PC-9 (cell line): ENCODE results near the gene TTLL5. TPM values are rescaled to one million over a fixed set of nuclear protein-coding genes. Genes with fewer than 3 reads are reported as not detected.

Source experiments
- BruUV-seq: library from RNA; stranded (reverse); fragments of 400-500 nt; replicated peaks from 2 replicates; lab custom pipeline; 2021; lab: Mats Ljungman, UMichigan
- CTCF ChIA-PET: fragments of 300-600 bp; sonication (Branson Sonifier 250); formaldehyde crosslinking; loops from one replicate; lab custom pipeline; 2022; ENCODE audit warnings: antibody characterized with exemption; lab: Charles Lee
- POLR2A ChIA-PET: fragments of 300-600 bp; sonication (Branson Sonifier 250); formaldehyde crosslinking; loops from one replicate; lab custom pipeline; 2022; ENCODE audit warnings: antibody characterized with exemption; ENCODE audit not compliant: unreplicated experiment; lab: Charles Lee
- DNase-seq, 2 experiments: peaks; one replicate each; pipeline versions ENCODE4 v3.0.0 to v3.0.0-alpha.2; 2015 to 2022; ENCODE audit warnings: mixed read lengths in 1 of 2
- H2AFZ ChIP-seq: fragments of 200-600 bp; sonication (generic); 2 replicates; pipeline ENCODE4 v1.8.1; 2017; ENCODE audit warnings: antibody characterized with exemption
- H3F3A ChIP-seq: fragments of 200-600 bp; sonication (generic); 2 replicates; pipeline ENCODE4 v1.8.1; 2017; ENCODE audit warnings: antibody characterized with exemption, mild to moderate bottlenecking, low read depth; ENCODE audit not compliant: insufficient read depth
- H3K27ac ChIP-seq: fragments of 200-600 bp; sonication (generic); 2 replicates; pipeline ENCODE4 v1.6.1; 2016; ENCODE audit warnings: mixed run types
- H3K27me3 ChIP-seq: fragments of 200-600 bp; sonication (generic); 2 replicates; pipeline ENCODE4 v1.6.1; 2016; ENCODE audit warnings: low read depth, mixed run types; ENCODE audit not compliant: insufficient read depth
- H3K36me3 ChIP-seq: fragments of 200-600 bp; sonication (generic); 2 replicates; pipeline ENCODE4 v1.6.1; 2016; ENCODE audit warnings: low read depth, mixed run types
- H3K4me1 ChIP-seq: fragments of 200-600 bp; sonication (generic); replicated peaks from 2 replicates; pipeline ENCODE4 v1.6.1; 2016; ENCODE audit warnings: mixed run types; ENCODE audit not compliant: insufficient read depth
- H3K4me2 ChIP-seq: fragments of 200-600 bp; sonication (generic); 2 replicates; pipeline ENCODE4 v1.6.1; 2017; ENCODE audit warnings: mixed run types
- H3K4me3 ChIP-seq: fragments of 200-600 bp; sonication (generic); 2 replicates; pipeline ENCODE4 v1.6.1; 2016; ENCODE audit warnings: mixed run types
- H3K79me2 ChIP-seq: fragments of 200-600 bp; sonication (generic); 2 replicates; pipeline ENCODE4 v1.6.1; 2017; ENCODE audit warnings: low read depth, mixed run types
- H3K9me2 ChIP-seq: fragments of 200-600 bp; sonication (generic); 2 replicates; pipeline ENCODE4 v1.8.1; 2017; ENCODE audit warnings: mild to moderate bottlenecking; ENCODE audit not compliant: insufficient read depth
- H3K9me3 ChIP-seq: fragments of 200-600 bp; sonication (generic); 2 replicates; pipeline ENCODE4 v1.8.1; 2016; ENCODE audit warnings: low read depth; ENCODE audit not compliant: insufficient read depth
- H4K20me1 ChIP-seq: fragments of 200-600 bp; sonication (generic); 2 replicates; pipeline ENCODE4 v1.8.1; 2017; ENCODE audit not compliant: insufficient read depth
- CTCF ChIP-seq: fragments of 200-600 bp; sonication (generic); conservative IDR thresholded peaks from 2 replicates; pipeline ENCODE4 v1.6.1; 2017; ENCODE audit warnings: mixed run types, antibody characterized with exemption, mild to moderate bottlenecking, moderate library complexity
- EZH2 ChIP-seq: fragments of 200-600 bp; sonication (generic); IDR thresholded peaks from 2 replicates; pipeline ENCODE4 v1.8.0; 2017; ENCODE audit warnings: antibody characterized with exemption, low read depth
- intact Hi-C: fragments of 100-400 bp; cut with micrococcal nuclease; formaldehyde crosslinking; loops from one replicate; pipeline ENCODE4 v1.10.0; 2022; ENCODE audit not compliant: unreplicated experiment
- total RNA-seq: library from RNA; stranded (reverse); gene quantifications from 2 replicates; pipeline ENCODE4 v1.2.3, GENCODE V29; 2021

Gene TTLL5
- total RNA-seq, 1 experiment from 2014 or later: 75.3 TPM

GRCh38 chr14:75627406-75627805 is 33.6 kb upstream of the TTLL5 start:
- Histone ChIP-seq H3K4me1 (no peaks in the 10 kb centered on the region), H3K9me2 (no peaks in the 10 kb centered on the region), H3F3A (no peaks in the 10 kb centered on the region), H2AFZ (no peak overlapping the region), H3K79me2 (no peaks in the 10 kb centered on the region), H3K27ac (no peak overlapping the region), H3K36me3 (no peaks in the 10 kb centered on the region), H3K27me3 (no peaks in the 10 kb centered on the region), H3K4me3 (no peak overlapping the region), H4K20me1 (no peaks in the 10 kb centered on the region), H3K9me3 (no peaks in the 10 kb centered on the region), H3K4me2 (no peak overlapping the region)
- POLR2A ChIA-PET: no interaction called here
- TF ChIP-seq CTCF (no peak), EZH2 (no peak)
- intact Hi-C loops: no loop called here
- DNase-seq: no peak
- BruUV-seq: no TSS peak
- CTCF ChIA-PET: no interaction called here

- ChIA-PET POLR2A (interaction anchor here (0.7 kb wide), 1 partner anchor 265 kb away, joined by 4 read pairs; no protein-coding TSS in a partner anchor), CTCF (no interaction called here)
- no peak for DNase-seq
- intact Hi-C loops: no loop called here
- H3K27ac ChIP-seq: no peak overlapping the region
- no peaks in the 10 kb centered on the region for H3F3A ChIP-seq
- no peak overlapping the region for H2AFZ ChIP-seq
- no peaks in the 10 kb centered on the region for H3K9me2 ChIP-seq
- H3K4me3 ChIP-seq: no peak overlapping the region
- no peak overlapping the region for H3K4me2 ChIP-seq
- BruUV-seq: no TSS peak
- H3K4me1 ChIP-seq: peaks cover 5% of the 10 kb centered on the region
- TF ChIP-seq CTCF (no peak), EZH2 (no peak)
- H3K9me3 ChIP-seq: no peaks in the 10 kb centered on the region
- H3K79me2 ChIP-seq: no peaks in the 10 kb centered on the region
- no peaks in the 10 kb centered on the region for H3K36me3 ChIP-seq
- no peaks in the 10 kb centered on the region for H4K20me1 ChIP-seq
- no peaks in the 10 kb centered on the region for H3K27me3 ChIP-seq
Observed at GRCh38 chr14:75628816-75629215, 32.2 kb upstream of the TTLL5 start.

GRCh38 chr14:75630695-75631452 is 30.2 kb upstream of the TTLL5 start:
- ChIA-PET CTCF (no interaction called here), POLR2A (no interaction called here)
- no peak overlapping the region for H3K4me3 ChIP-seq
- H3K36me3 ChIP-seq: no peaks in the 10 kb centered on the region
- peaks cover 24% of the 10 kb centered on the region for H3K4me1 ChIP-seq
- no peaks in the 10 kb centered on the region for H3K9me3 ChIP-seq
- peaks cover 18% of the 10 kb centered on the region for H3F3A ChIP-seq
- H4K20me1 ChIP-seq: no peaks in the 10 kb centered on the region
- no peak overlapping the region for H2AFZ ChIP-seq
- TF ChIP-seq CTCF (no peak), EZH2 (no peak)
- no peak for DNase-seq
- no peaks in the 10 kb centered on the region for H3K27me3 ChIP-seq
- no peak overlapping the region for H3K27ac ChIP-seq
- H3K79me2 ChIP-seq: no peaks in the 10 kb centered on the region
- no TSS peak for BruUV-seq
- no peak overlapping the region for H3K4me2 ChIP-seq
- no peaks in the 10 kb centered on the region for H3K9me2 ChIP-seq
- intact Hi-C loops: loop anchor here (10.0 kb wide), 1 partner anchor 176 kb away; no protein-coding TSS in a partner anchor
